SH-SY5Y (cell line): ENCODE measurements around the gene MYL11.

ENCODE experiments used
- GATA2 ChIP-seq: IDR thresholded peaks from 2 replicates; pipeline ENCODE4 v1.6.1; 2011; ENCODE audit warnings: mild to moderate bottlenecking, low read depth, low read length
- GATA3 ChIP-seq: IDR thresholded peaks from 2 replicates; pipeline ENCODE4 v1.6.1; 2011; ENCODE audit warnings: low read depth, mild to moderate bottlenecking, low read length, moderate library complexity

- TF ChIP-seq GATA2: no peak
- TF ChIP-seq GATA3: no peak
These were observed 6.3 kb upstream of the MYL11 start for GRCh38 chr16:30368122-30368791.
